NCI-H446 treated with DMSO at 0.1 percent for 48 hours (cell line): Measurements from ENCODE around the gene SKIC8.

Experiments used
- DNase-seq: peaks from one replicate; lab custom pipeline; 2025; lab: John Stamatoyannopoulos, UW

The SKIC8 gene

GRCh38 chr15:78291698-78292097 is 7.7 kb downstream of the SKIC8 start:
- no peak for DNase-seq

GRCh38 chr15:78291052-78291451 is 8.4 kb downstream of the SKIC8 start:
- DNase-seq, result no peak

- DNase-seq, result no peak
Observed at GRCh38 chr15:78290222-78290621, 9.2 kb downstream of the SKIC8 start.

- DNase-seq, result no peak
Observed at GRCh38 chr15:78284758-78285157, 14.7 kb downstream of the SKIC8 start.

GRCh38 chr15:78282324-78282723 is 17.1 kb downstream of the SKIC8 start:
- no peak for DNase-seq

GRCh38 chr15:78280319-78281072 is 18.9 kb downstream of the SKIC8 start:
- DNase-seq, result no peak

GRCh38 chr15:78276064-78276943 is 23.1 kb downstream of the SKIC8 start:
- DNase-seq, result no peak

GRCh38 chr15:78274994-78275393 is 24.4 kb downstream of the SKIC8 start:
- no peak for DNase-seq

- no peak for DNase-seq
Observed at GRCh38 chr15:78272776-78273175, 26.6 kb downstream of the SKIC8 start.

- DNase-seq, result no peak
Observed at GRCh38 chr15:78272316-78272715, 27.1 kb downstream of the SKIC8 start.

GRCh38 chr15:78266806-78267205 is 32.6 kb downstream of the SKIC8 start:
- no peak for DNase-seq

- no peak for DNase-seq
Observed at GRCh38 chr15:78266229-78266628, 33.2 kb downstream of the SKIC8 start.

GRCh38 chr15:78265752-78266224 is 33.6 kb downstream of the SKIC8 start:
- no peak for DNase-seq

GRCh38 chr15:78265137-78265460 is 34.3 kb downstream of the SKIC8 start:
- DNase-seq, result no peak

GRCh38 chr15:78264304-78265136 is 34.9 kb downstream of the SKIC8 start, which contains the start of gene DNAJA4:
DNAJA4 (plus strand) TSS chr15:78264562; CDS start chr15:78264764, 202 bp downstream.
- DNase-seq, result no peak

- DNase-seq, result no peak
Observed at GRCh38 chr15:78263907-78264303, 35.5 kb downstream of the SKIC8 start.

GRCh38 chr15:78263351-78263781 is 36.0 kb downstream of the SKIC8 start:
- no peak for DNase-seq

GRCh38 chr15:78261062-78261461 is 38.3 kb downstream of the SKIC8 start:
- no peak for DNase-seq

GRCh38 chr15:78260489-78260888 is 38.9 kb downstream of the SKIC8 start:
- DNase-seq, result no peak

- DNase-seq, result no peak
Observed at GRCh38 chr15:78259232-78259631, 40.2 kb downstream of the SKIC8 start.

- DNase-seq, result no peak
Observed at GRCh38 chr15:78257681-78258080, 41.7 kb downstream of the SKIC8 start.

- DNase-seq, result no peak
Observed at GRCh38 chr15:78256044-78256437, 43.4 kb downstream of the SKIC8 start.
